K562 (cell line): ENCODE data around the gene NSMF. TPM values are rescaled to one million over a fixed set of nuclear protein-coding genes. Genes with fewer than 3 reads are reported as not detected.

Experiments used
- CREB1 ChIP-seq, 2 experiments: sonication (generic) in 1 of 2; formaldehyde crosslinking in 1 of 2; IDR thresholded peaks; 2 replicates each; pipeline versions ENCODE4 v1.6.1 to v1.8.0; 2012 to 2022; ENCODE audit warnings: inconsistent platforms in 1 of 2, mild to moderate bottlenecking in 1 of 2, missing genetic modification reagents in 1 of 2, moderate library complexity in 1 of 2
- CREM ChIP-seq: IDR thresholded peaks from 2 replicates; pipeline ENCODE4 v1.6.1; 2014; ENCODE audit warnings: antibody characterized with exemption, low read depth
- EP300 ChIP-seq: IDR thresholded peaks from 2 replicates; pipeline ENCODE4 v1.6.1; 2012; ENCODE audit warnings: low read length, improper control_type of control experiment
- EP400 ChIP-seq: fragments of 450-650 bp; IDR thresholded peaks from 2 replicates; pipeline ENCODE4 v1.6.1; 2017; ENCODE audit warnings: antibody characterized with exemption, mild to moderate bottlenecking, moderate library complexity
- ESRRA ChIP-seq: fragments of 450-650 bp; IDR thresholded peaks from 2 replicates; pipeline ENCODE4 v1.6.1; 2014; ENCODE audit warnings: low read depth, mild to moderate bottlenecking, moderate library complexity, borderline replicate concordance
- ETV5 ChIP-seq: sonication (generic); formaldehyde crosslinking; IDR thresholded peaks from 2 replicates; pipeline ENCODE4 v1.4.0; 2020; ENCODE audit warnings: low read depth, mild to moderate bottlenecking, missing genetic modification reagents
- KDM4B ChIP-seq, 2 experiments: fragments of 450-650 bp in 1 of 2; sonication (generic) in 1 of 2; IDR thresholded peaks; 2 replicates each; pipeline ENCODE4 v1.6.1; 2016 to 2017; ENCODE audit warnings: borderline replicate concordance in 2 of 2, antibody characterized with exemption in 1 of 2, low read depth in 1 of 2, mild to moderate bottlenecking in 1 of 2
- LEF1 ChIP-seq: fragments of 450-650 bp; IDR thresholded peaks from 2 replicates; pipeline ENCODE4 v1.6.1; 2016; ENCODE audit warnings: mild to moderate bottlenecking
- MEF2A ChIP-seq: IDR thresholded peaks from 2 replicates; pipeline ENCODE4 v1.6.1; 2011; ENCODE audit warnings: low read depth, mild to moderate bottlenecking, low read length, moderate library complexity; ENCODE audit not compliant: control insufficient read depth
- PCBP1 ChIP-seq: fragments of 200-400 bp; formaldehyde crosslinking; IDR thresholded peaks from 2 replicates; pipeline ENCODE4 v1.6.1; 2018; ENCODE audit warnings: mild to moderate bottlenecking, low read depth, low read length; ENCODE audit not compliant: poor library complexity, severe bottlenecking
- PKNOX1 ChIP-seq: fragments of 450-650 bp; IDR thresholded peaks from 2 replicates; pipeline ENCODE4 v1.6.1; 2016
- SMC3 ChIP-seq: conservative IDR thresholded peaks from 2 replicates; pipeline ENCODE4 v1.6.1; 2011; ENCODE audit warnings: low read depth, low read length, improper control_type of control experiment; ENCODE audit not compliant: insufficient read depth
- ZBED1 ChIP-seq: IDR thresholded peaks from 2 replicates; pipeline ENCODE4 v1.6.1; 2014
- ZBTB7A ChIP-seq: IDR thresholded peaks from 2 replicates; pipeline ENCODE4 v1.6.1; 2011; ENCODE audit warnings: low read depth, mild to moderate bottlenecking, low read length, moderate library complexity, borderline replicate concordance; ENCODE audit not compliant: control insufficient read depth
- ZBTB9 ChIP-seq: fragments of 450-650 bp; formaldehyde crosslinking; IDR thresholded peaks from 2 replicates; pipeline ENCODE4 v1.4.0; 2020; ENCODE audit warnings: mild to moderate bottlenecking, moderate library complexity
- polyA plus RNA-seq, 8 experiments: library from polyadenylated mRNA; depleted of rRNA in 4 of 8; stranded (reverse) in 5 of 8; unstranded in 3 of 8; fragments of >200 nt; fragmentation: Nextera tagmentation in 2 of 8; fragmentation: Illumina TruSeq in 1 of 8; extraction: Ambion mirVana in 2 of 8; extraction: Trizol in 1 of 8; gene quantifications; 2 replicates each; pipeline versions ENCODE4 v1.2.1 to v1.2.3, GENCODE V29; 2011 to 2014; ENCODE audit warnings: inconsistent platforms in 1 of 8, missing spikeins in 1 of 8
- total RNA-seq, 7 experiments: library from RNA; depleted of rRNA in 6 of 7; stranded (reverse); fragments of >200 nt in 6 of 7; fragmentation: Illumina TruSeq in 2 of 7; extraction: Trizol in 2 of 7; gene quantifications; 2 replicates each; pipeline versions ENCODE4 v1.2.1 to v1.2.3, GENCODE V29; 2011 to 2021; ENCODE audit warnings: low replicate concordance in 1 of 7

Gene NSMF
- total and polyA plus RNA-seq, 9 of the 15 experiments (the other 6 are each of a cell fraction or from before 2014, with no cell fraction given): 0.20 to 82.7 (median 29.3) TPM

GRCh38 chr9:137422604-137423513 lies 36.3 kb downstream of the NSMF start, which contains the start of the genes EXD3 and NOXA1 (continued):
- TF ChIP-seq SMC3 (0 out of 2 replicates have a peak, but pooled peaks have one; percentile 22), PKNOX1 (0 out of 2 replicates have a peak, but pooled peaks have one; percentile 12), EP300 (0 out of 2 replicates have a peak, but pooled peaks have one; percentile 3), CREB1 (IDR thresholded peaks at IDR 0.05) (peak; percentile 18; the same call in 1 of the 2 replicates), CREB1 (CRISPR knock-in tag; IDR thresholded peaks at IDR 0.05) (peak; percentile 71), EP400 (peak; percentile 37; the same call in 1 of the 2 replicates), PCBP1 (peak; percentile 5), ESRRA (peak; percentile 84; the same call in 1 of the 2 replicates), ETV5 (CRISPR knock-in tag) (peak; percentile 52; the same call in 1 of the 2 replicates), CREM (peak; percentile 69), LEF1 (no peak), ZBTB9 (CRISPR knock-in tag) (peak; percentile 57; the same call in 1 of the 2 replicates), ZBED1 (0 out of 2 replicates have a peak, but pooled peaks have one; percentile 35), KDM4B (IDR thresholded peaks at IDR 0.05; ENCODE audit: borderline replicate concordance in 2 of 2, low read depth in 1 of 2) (peak in 1 of 2 experiments; percentile 60; a peak in 1 of 4 replicates), MEF2A (0 out of 2 replicates have a peak, but pooled peaks have one; percentile 11), ZBTB7A (peak; percentile 98)
